Measurements from ENCODE around the gene JARID2.

GRCh38 chr6:15527838-15528617 is 282.2 kb downstream of the JARID2 start:
- TF ChIP-seq TCF12 (IDR thresholded peaks at IDR 0.05; ENCODE audit: low read depth, low read length) (no peak), JUN (IDR thresholded peaks at IDR 0.05; ENCODE audit: low read depth, low read length) (no peak), NRF1 (IDR thresholded peaks at IDR 0.05; ENCODE audit: low read depth, low read length) (no peak), EZH2 (IDR thresholded peaks at IDR 0.05; ENCODE audit: low read depth, low read length, severe bottlenecking) (no peak), TAF1 (IDR thresholded peaks at IDR 0.05; ENCODE audit: low read depth, low read length) (no peak)
